Measurements from ENCODE around the gene SZRD1.
A peak's percentile ranks its signal among the peaks of the same experiment; 100 is the strongest.
"Not testable (repeated sequence)": the region's sequence is repeated elsewhere in the genome, so short reads cannot be mapped to it uniquely, and the experiment has no call there.

SZRD1 gene, protein sequence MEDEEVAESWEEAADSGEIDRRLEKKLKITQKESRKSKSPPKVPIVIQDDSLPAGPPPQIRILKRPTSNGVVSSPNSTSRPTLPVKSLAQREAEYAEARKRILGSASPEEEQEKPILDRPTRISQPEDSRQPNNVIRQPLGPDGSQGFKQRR

DNA sequence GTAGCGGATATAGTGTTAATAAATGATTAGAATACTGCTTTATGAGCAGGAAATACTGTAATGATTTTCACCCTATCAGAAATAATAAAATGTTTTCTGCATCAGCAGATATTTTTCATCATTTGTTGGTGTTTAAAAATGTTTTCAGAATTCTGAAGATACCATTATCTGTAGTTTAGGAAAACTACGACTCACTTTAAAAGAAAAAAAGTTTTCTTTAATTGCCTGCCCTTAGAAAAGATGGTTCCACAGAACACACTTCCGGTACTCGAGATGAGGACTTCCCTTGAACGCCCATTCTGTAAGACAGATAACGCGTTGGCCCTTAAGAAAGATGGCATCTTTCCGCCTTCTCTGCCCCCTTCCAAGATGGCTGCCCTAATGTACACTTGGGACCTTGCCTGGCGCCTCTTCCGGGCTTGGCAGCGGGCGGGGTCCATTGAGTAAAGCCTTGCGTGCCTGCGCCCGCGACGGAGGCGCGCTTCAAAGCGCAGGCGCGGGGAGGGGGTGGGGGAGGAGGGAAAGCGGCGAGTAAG, at the start of gene SZRD1:
TSS of gene SZRD1 (plus strand) at position 521 of the 536 bp plus-strand sequence. CDS start 16 bp downstream, outside the sequence.
- peak; percentile 100 for DNase-seq (ENCODE audit: low read depth)

DNA sequence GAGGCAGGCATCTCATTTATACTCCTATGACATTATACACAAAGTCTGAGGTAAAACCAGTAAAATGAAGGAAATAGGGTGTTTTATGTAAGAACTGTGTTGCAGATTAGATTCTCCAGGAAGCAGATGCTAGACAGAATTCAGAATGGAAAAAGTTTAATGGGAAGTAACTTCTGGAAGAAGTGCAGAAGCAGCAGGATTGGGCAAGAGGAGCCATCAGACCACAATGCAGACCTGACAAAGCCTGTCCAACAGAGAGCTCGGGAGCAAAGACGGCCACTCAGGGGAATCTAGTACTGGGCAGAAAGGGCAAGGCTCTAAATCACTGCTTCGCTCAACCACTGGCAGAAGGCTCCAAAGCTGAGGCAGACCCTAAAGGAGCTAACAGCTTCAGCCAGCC, 48.5 kb upstream of the SZRD1 start:
- DNase-seq (ENCODE audit: low read depth) = no peak

DNA sequence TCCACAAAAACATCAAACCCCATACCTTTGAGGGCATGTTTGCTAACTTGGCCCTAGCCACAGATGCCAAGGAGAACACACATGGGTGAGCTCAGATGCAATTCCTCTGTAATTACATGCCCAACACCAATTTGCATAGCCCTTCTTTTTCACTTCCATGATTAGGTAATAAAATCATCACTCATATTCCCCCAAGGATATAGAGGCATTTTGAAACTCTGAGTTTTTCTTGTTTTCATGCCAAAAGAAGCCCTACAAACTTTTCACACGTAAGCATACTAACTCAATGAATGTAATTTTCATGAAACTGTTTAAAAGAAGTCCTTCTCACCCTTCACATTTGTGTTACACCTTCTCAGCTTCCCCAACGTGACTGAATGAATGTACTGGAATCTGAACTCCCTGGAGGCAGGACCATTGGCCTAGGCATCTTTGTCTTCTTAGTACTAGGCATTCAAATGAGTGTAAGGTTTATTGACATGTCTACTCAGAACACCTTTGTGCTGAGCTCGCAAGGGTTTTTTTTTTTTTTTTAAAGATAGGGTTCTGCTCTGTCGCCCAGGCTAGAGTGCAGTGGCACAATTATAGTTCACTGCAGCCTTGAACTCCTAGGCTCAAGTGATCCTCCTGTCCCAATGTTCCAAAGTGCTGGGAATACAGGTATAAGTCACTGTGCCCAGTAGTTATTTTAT, 45.7 kb upstream of the SZRD1 start:
- no peak for DNase-seq (ENCODE audit: low read depth)

DNA sequence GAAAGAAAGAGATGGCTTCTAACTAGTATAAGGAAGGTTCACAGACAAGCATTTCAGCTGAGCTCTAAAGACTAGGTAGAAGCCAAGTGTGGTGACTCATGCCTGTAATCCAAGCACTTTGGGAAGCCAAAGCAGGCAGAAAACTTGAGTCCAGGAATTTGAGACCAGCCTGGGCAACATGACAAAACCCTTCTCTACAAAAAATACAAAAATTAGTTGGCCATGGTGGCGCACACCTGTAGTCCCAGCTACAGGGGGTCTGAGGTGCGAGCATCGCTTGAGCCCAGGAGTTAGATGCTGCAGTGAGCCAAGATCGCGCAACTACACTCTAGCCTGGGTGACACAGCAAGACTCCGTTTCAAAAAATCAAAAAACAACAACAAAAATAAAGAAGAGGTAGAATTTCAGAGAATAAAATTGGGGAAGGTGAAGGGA, 42.6 kb upstream of the SZRD1 start:
- DNase-seq (ENCODE audit: low read depth) = no peak

DNA sequence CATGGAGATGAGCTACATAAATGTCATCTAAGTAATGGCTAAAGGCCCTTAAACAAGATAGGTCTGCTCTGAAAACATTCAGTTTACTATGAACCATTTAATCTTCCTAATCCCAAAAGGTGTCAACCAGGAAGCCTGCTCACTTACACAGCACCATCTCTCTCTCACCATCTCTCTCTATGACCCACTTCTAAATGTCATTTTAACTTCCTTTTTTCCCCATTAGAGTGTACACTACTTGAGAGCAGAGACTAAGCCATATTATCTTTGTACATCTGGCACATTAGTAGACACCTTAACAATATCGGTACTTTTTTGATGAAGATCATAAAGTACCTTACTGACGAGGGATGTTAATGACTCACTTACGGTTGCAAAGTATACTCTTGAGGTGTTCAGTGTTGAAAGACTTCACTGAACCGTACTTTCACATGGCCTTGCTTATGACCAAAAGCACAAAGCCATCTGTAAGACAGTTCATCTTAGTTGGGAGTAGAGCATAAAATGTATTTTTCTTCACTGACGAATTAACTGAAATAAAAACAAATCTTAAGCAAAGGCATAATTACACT, 40.1 kb upstream of the SZRD1 start:
- DNase-seq (ENCODE audit: low read depth) = no peak

DNA sequence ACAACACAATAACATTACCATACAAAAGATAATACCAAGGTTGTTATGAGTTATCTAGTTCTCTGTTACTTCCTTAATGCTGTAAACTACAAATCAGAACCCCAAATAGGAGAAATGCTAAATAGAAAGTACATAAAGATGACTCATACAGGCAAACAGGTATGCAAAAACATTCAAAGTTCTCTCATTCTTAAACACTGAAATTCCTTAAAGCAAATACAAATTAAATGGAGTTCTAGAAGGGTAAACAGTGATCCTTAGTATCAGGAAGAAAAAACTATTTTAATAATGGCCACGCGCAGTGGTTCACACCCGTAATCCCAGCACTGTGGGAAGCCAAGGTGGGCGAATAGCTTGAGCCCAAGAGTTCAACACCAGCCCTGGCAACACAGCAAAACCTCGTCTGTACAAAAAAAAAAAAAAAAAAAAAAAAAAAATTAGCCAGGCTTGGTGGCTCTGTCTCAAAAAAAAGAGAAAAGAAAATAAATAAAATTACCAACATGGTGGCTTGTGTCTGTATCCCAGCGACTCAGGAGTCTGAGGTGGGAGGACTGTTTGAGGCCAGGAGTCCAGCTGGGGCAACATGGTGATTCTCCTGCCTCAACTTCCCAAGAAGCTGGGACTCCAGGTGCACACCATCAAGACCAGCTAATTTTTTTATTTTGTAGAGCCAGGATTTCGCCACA, 32.2 kb upstream of the SZRD1 start:
- DNase-seq (ENCODE audit: low read depth) = no peak

DNA sequence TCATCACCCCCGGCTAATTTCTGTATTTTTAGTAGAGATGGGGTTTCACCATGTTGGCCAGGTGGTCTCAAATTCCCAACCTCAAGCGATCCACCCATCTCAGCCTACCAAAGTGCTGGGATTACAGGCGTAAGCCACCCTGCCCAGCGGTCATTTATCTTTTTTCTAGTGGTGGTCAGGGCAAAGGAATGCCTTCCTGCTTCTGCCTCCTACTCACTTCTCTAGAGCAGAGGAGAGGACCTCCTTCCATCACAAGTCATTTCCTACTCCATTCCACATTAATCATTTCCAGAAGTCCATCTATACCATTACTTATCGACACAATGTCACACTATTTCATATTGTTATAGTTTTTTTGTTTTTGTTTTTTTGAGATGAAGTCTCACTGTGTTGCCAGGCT, 28.1 kb upstream of the SZRD1 start:
- no peak for DNase-seq (ENCODE audit: low read depth)

DNA sequence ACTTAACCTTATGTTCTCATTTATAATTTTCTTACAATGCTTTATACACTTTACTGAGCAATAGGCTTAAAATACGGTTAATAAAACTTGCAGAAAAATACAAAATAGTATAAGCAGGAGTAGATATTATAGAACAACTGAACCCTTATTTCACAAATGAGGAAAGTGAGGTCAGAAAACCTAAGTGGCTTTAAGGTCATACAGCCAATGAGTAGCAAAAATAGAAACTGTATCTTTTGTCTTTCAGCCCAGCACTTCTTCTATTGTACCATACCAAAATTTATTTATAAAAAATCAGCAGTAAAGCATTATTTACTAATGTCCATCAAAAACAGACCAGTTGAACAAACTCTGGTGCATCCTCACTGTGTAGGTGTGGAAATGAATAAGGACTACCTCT, 26.4 kb upstream of the SZRD1 start:
- DNase-seq (ENCODE audit: low read depth) = no peak

DNA sequence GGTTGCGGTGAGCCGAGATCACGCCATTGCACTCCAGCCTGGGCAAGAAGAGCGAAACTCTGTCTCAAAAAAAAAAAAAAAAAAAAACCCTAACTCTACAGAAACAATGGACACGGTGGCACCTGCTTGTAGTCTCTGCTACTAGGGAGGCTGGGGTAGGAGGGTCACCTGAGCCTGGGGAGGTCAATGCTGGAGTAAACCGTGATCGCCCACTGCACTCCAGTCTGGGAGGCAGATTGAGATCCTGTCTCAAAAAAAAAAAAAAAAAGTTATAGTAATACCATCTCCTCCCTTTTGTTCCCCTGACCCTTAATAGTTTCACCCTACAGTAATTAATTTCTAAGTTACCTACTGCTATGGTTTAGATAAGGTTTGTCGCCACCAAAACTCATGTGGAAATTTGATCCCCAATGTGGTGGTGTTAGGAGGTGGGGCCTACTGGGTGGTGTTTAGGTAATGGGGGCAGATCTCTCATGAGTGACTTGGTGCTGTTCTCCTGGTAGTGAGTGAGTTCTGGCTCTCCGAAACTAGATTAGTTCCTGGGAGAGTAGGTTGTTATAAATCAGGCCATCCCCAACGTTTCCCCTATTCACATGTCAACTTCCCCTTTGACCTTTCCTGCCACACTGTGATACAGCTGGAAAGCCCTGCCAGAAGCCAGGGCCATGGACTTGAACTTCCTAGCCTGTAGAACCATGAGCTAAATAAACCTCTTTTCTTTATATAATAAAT, 24.5 kb upstream of the SZRD1 start:
- DNase-seq (ENCODE audit: low read depth) = no peak

DNA sequence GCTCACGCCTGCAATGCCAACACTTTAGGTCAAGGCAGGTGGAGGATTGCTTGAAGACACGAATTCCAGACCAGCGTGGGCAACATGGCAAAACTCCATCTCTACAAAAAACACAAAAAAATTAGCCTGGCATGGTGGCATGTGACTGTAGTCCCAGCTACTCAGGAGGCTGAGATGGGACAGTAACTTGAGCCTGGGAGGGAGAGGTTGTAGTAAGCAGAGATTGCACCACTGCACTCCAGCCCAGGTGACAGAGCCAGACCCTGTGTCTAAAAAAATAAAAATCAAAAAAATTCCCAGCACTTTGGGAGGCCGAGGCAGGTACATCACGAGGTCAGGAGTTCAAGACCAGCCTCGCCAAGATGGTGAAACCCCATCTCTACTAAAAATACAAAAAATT, 23.8 kb upstream of the SZRD1 start:
- not testable (repeated sequence) for DNase-seq (ENCODE audit: low read depth)

DNA sequence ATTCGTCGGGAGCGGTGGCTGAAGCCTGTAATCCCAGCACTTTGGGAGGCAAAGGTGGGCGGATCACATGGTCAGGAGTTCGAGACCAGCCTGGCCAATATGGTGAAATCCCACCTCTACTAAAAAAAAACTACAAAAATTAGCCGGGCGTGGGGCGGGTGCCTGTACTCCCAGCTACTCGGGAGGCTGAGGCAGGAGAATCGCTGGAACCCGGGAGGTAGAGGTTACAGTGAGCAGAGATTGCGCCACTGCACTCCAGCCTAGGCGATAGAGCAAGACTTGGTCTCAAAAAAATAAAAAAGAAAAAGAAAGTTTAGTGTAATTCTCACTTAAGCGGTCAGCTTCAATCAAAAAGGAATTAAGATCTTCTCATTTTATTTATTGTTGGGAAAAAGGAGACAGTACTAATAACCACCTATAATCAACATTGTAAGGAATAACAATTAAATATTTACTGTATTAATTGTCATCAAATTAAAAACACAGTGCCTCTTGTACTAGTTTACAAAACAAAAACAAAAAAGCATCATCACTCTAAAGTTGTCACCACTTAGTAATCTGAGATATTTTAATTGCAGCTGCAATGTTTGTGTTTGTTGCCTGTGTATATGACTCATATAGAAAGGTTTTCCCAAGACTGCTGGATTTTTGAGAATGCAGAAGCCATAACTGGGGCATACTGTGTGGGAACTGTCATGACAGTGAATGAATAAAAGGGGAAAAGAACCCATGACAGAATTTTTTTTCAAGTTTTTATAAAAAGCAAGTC, 18.4 kb upstream of the SZRD1 start:
- no peak for DNase-seq (ENCODE audit: low read depth)

DNA sequence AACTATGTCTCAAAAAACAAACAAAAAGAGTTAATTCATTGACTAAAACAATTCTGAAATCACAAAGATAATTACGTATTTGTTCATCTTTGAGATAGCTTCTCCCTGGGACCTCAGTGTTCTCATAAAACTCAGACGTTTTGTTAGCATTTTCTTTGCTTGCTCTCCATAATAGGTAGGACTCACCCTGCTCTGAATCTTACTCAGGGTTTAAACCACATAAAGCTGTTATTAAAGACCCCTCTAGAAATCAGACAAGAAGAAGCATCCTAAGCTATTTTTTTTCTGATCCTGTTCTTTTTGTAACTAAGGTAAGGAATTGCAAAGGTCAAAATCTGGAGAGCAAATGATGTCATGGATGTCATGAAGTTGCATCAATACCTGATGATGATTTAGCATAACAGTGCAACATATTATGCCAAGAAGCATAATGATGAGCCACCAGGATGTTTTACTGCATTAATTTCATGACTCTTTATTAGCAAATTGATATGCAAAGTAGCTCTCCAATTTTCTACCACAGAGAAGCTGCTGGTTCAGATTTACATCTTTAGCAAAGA, 17.1 kb upstream of the SZRD1 start:
- no peak for DNase-seq (ENCODE audit: low read depth)

DNA sequence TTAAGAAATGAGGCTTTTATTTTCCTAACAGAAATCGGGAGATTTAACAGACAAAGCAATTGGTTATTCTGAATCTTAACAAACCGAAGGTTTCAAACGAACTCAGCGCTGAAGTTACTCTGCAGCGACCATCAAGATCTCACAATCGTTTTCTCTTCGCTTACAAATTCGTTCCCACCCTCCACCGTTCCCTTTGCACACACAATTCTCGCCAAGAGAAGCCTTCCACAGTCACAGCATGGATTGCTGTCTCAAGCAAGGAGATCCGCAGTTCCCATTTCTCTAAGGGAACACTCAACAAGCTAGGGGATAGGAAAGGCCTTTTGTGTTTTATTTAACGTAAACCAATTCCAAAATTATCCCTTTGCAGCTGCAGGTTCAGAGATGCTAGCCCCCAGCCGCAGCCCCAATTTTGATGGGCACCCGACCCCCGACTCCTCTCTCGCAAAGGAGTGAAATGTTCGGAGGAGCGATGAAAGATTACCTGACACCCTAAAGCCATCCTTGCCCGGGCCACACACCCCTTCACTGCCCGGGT, 15.5 kb upstream of the SZRD1 start:
- no peak for DNase-seq (ENCODE audit: low read depth)

DNA sequence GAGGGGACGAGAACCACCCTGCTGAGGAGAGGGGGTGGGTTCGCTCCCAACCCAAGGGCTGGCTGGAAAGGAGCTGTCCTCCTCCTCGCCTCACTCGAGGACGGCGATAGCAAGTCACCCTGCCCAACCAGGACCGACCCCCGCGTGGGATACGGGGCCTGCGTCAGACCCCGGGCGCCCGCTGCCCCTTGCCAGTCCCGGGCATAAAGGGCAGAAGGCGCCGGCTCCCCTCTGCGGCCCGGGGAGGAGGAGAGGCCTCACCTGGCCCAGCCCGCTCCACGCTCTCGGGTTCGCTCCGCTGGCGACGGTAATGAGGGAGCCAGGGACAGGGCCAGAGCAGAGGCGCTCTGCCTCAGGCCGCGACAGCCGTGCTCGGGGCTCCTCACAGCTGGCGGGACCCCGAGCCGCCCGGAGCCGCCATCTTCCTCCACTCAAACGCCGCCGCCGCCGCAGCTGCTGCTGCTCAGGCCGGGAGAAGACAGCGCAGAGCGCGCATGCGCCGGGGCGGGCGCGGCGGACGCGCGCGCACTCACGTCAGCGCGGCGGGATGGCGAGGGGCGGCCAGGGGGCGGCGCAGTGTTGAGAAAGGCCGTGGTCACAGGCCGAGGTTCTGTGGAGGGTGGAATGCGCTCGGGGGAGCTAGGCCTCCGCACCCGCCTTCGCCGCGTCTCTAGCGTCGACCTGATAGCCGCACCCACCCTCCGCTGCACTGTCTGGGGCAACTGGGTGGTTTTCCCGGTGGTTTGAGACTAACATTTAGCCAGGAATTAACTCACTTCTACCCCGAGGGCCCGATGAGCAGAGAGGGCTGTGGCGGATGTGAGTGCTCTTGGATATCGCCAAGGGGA, 14.8 kb upstream of the SZRD1 start, which contains the start of gene FBXO42:
TSS of gene FBXO42 (minus strand) at position 487 of the 848 bp plus-strand sequence. CDS start 37,062 bp downstream, outside the sequence.
- DNase-seq (ENCODE audit: low read depth) = peak; percentile 93

DNA sequence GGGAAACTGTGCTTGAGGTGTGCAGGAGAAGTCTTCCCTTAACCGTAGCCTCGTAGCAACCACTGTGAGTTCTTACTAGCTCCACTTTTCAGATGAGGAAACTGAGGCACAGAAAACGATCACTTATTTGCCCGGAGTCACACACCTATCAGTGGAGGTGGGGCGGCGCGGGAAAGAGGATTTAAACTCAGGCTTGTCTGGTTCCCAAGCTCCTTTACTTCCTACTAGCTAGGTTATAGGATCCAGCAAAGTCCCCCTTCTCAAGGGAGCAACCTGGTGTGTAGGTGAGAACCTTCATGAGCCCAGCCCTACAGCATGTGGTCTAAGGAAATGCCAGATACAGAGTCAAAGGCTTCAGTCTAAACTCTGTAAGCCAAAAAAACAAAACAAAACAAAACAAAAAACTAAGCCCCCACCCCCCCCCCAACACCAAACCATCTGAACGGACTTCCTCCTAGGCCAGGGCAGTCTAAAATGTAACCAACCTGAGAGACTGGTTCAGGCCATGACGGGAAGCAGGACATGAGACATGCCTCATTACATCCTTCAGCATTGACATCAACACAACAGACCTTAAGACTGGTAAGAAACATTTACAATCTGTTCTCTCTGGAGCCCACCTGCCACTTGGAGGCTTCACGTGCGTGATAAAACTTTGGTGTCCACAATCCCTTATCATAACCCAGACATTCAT, 14.1 kb upstream of the SZRD1 start:
- DNase-seq (ENCODE audit: low read depth) = no peak

DNA sequence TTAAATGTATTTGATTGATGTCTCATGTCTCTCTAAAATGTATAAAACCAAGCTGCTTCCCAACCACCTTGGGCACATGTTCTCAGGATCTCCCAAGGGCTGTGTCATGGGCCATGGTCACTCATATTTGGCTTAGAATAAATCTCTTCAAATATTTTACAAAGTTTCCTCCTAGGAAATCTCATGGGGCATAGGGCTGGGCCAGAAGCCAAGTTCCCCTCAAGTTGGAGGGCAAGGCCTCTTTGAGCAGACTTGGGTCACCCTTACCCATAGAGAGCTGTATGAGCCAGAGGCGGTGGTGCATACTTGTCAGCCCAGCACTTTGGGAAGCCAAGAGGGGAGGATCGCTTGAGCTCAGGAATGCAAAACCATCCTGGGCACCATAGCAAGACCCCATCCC, 12.4 kb upstream of the SZRD1 start:
- no peak for DNase-seq (ENCODE audit: low read depth)

DNA sequence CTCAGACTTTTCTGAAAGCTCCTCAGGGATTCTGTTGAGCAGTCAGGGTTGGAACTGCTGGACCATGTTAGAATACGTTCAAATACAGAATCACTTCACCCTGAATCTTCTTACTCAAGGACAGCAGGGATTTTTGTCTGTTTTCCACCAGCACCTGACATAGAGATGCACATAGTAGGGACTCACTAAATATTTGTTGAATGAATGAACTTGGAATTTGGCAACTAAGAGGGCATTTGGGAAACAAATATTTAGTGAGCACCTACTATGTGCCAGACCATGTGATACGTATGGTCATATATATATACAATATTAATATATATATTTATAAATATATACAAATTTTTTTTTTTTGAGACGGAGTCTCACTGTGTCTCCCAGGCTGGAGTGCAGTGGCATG, 10.2 kb upstream of the SZRD1 start:
- no peak for DNase-seq (ENCODE audit: low read depth)

DNA sequence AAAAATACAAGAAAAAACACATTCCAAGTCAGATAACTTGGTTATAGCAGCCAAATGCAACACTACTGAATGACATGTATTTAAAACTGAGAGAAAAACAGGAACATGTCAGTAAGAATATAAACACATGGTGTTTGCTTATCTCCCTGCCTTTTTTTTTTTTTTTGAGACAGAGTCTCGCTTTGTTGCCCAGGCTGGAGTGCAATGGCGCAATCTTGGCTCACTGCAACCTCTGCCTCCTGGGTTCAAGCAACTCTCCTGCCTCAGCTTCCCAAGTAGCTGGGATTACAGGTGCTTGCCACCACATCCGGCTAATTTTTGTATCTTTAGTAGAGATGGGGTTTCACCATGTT, 1.9 kb upstream of the SZRD1 start:
- DNase-seq (ENCODE audit: low read depth) = not testable (repeated sequence)

Data from CMK (cell line).